Ascending aorta (tissue), 2 donors: ENCODE measurements around the gene DUS1L. TPM values are rescaled to one million over a fixed set of nuclear protein-coding genes. Genes with fewer than 3 reads are reported as not detected.

Experiments used
- DNase-seq, 2 donors: peaks; one replicate each; pipeline ENCODE4 v3.0.0-alpha.2; 2019; ENCODE audit warnings: low spot score in 2 of 2
- H3K27ac ChIP-seq, 2 donors: fragments of 200-600 bp; sonication (generic); one replicate each; pipeline ENCODE4 v1.5.1; 2016 to 2017; ENCODE audit warnings: mild to moderate bottlenecking in 1 of 2
- H3K27me3 ChIP-seq: fragments of 200-600 bp; sonication (generic); one replicate; pipeline ENCODE4 v1.5.1; 2017
- H3K36me3 ChIP-seq, 2 donors: fragments of 200-600 bp; sonication (generic); one replicate each; pipeline ENCODE4 v1.5.1; 2016
- H3K4me1 ChIP-seq, 2 donors: fragments of 200-600 bp; sonication (generic); one replicate each; pipeline ENCODE4 v1.5.1; 2016 to 2017; ENCODE audit warnings: mild to moderate bottlenecking in 1 of 2
- H3K4me3 ChIP-seq, 2 donors: fragments of 200-600 bp; sonication (generic); one replicate each; pipeline ENCODE4 v1.5.1; 2016 to 2017; ENCODE audit warnings: mild to moderate bottlenecking in 1 of 2
- H3K9me3 ChIP-seq, 2 donors: fragments of 200-600 bp; sonication (generic); one replicate each; pipeline ENCODE4 v1.5.1; 2016
- intact Hi-C: fragments of 100-400 bp; cut with DNase I; formaldehyde crosslinking; loops from one replicate; pipeline ENCODE4 v1.15.1; 2023
- total RNA-seq: library from RNA; depleted of rRNA; stranded (reverse); fragments of >200 nt; gene quantifications from one replicate; pipeline ENCODE4 v1.1.0, GENCODE V29; 2016
- TF ChIP-seq, protein P1 (sequence below), 3 experiments: fragments of 200-600 bp in 2 of 3; fragments of 450-650 bp in 1 of 3; sonication (generic) in 2 of 3; IDR thresholded peaks; one replicate each; pipeline ENCODE4 v1.5.1; 2016 to 2019; ENCODE audit warnings: antibody characterized with exemption in 3 of 3, mild to moderate bottlenecking in 1 of 3, moderate library complexity in 1 of 3

DUS1L gene
- total RNA-seq, 1 donor from 2014 or later, result 111 TPM

DNA sequence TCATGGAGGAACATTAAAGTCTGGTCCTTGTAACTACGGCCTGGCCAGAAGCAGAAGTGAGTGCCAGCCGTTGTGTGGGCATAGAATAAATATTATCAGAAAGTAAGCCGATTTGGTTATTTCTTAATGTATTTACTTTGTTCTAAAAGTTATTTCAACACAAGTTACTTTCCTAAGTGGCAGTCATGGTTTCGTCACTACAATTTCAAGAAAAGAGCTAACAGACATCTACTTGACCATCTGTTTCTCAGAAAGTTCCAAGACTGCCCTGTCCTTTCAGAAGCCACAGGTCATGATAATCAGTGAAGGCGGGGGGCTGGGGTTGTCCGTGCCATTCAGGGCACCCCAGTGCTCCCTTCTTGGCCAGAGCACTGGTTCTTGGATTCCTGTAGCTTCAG lies 47.3 kb upstream of the DUS1L start:
- no peaks in the 10 kb centered on the region for H3K4me1 ChIP-seq
- no peaks in the 10 kb centered on the region for H3K9me3 ChIP-seq
- TF ChIP-seq, protein P1, sequence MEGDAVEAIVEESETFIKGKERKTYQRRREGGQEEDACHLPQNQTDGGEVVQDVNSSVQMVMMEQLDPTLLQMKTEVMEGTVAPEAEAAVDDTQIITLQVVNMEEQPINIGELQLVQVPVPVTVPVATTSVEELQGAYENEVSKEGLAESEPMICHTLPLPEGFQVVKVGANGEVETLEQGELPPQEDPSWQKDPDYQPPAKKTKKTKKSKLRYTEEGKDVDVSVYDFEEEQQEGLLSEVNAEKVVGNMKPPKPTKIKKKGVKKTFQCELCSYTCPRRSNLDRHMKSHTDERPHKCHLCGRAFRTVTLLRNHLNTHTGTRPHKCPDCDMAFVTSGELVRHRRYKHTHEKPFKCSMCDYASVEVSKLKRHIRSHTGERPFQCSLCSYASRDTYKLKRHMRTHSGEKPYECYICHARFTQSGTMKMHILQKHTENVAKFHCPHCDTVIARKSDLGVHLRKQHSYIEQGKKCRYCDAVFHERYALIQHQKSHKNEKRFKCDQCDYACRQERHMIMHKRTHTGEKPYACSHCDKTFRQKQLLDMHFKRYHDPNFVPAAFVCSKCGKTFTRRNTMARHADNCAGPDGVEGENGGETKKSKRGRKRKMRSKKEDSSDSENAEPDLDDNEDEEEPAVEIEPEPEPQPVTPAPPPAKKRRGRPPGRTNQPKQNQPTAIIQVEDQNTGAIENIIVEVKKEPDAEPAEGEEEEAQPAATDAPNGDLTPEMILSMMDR (IDR thresholded peaks at IDR 0.05), result no peak
- intact Hi-C loops, result no loop called here
- H3K4me3 ChIP-seq, result no peak overlapping the region
- no peak overlapping the region for H3K27ac ChIP-seq
- H3K36me3 ChIP-seq, result peaks cover 3 to 20% of the 10 kb centered on the region in 2 donors
- no peak for DNase-seq
- H3K27me3 ChIP-seq, result no peaks in the 10 kb centered on the region

DNA sequence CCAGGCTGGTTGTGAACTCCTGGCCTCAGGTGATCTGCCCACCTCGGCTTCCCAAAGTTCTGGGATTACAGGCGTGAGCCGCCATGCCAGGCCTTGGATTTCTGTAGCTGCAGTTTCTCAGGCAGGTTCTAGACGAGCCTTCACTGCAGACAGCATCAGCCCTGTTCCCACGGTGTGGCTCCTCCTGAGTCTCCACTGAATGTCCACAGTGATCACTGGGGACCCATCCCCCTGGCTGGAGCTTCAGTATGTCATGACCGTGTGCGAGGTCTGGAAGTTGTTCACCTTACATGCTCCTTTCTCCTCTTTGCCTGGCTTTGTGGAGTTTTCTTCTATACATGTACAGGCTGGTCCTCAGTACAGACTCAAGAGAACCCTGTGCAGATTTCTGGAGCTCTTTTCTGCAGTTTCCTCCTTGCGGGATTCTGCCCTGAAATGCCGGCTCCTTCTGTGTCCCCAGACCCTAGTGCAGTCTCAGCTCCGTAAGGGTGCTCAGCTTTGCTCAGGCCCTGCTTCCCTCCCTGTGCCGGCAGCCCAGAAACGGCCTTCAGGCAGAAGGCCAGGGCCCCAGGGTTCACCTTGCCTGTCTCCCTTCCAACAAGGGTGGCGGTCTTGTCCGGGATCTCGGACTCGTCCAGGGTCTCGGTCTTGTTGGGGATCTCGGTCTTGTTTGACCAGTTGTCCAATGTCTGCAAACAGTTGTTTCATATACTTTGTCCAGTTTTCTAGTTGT lies 46.7 kb upstream of the DUS1L start:
- peaks cover 0 to under 1% of the 10 kb centered on the region in 2 donors for H3K4me1 ChIP-seq
- DNase-seq, result no peak
- H3K9me3 ChIP-seq, result no peaks in the 10 kb centered on the region
- no peak overlapping the region for H3K27ac ChIP-seq
- H3K27me3 ChIP-seq, result no peaks in the 10 kb centered on the region
- TF ChIP-seq, protein P1 (IDR thresholded peaks at IDR 0.05), result no peak
- intact Hi-C loops, result no loop called here
- H3K36me3 ChIP-seq, result peaks cover 3 to 20% of the 10 kb centered on the region in 2 donors
- H3K4me3 ChIP-seq, result no peak overlapping the region

DNA sequence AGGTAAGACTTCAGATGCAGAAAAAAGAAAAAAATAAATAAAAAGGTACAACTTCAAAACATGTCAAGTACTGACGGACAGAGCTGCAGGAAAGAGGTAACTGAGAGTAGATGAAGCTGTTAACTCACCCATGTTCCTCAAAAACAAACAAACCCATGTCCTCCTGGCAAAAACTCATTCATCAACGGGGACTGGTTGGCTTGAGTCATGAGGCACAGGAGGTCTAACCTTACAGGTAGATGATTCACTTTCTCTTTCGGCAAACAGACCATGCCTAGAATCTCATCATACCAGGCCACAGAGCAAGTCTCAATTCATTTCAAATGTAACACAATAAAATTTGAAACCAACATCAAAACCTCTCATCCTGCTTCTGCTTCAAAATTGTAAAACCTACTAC lies 44.7 kb upstream of the DUS1L start:
- Histone ChIP-seq H3K36me3 (peaks cover 3 to 20% of the 10 kb centered on the region in 2 donors), H3K4me3 (no peak overlapping the region), H3K27me3 (no peaks in the 10 kb centered on the region), H3K9me3 (no peaks in the 10 kb centered on the region), H3K27ac (no peak overlapping the region), H3K4me1 (peaks cover 13% of the 10 kb centered on the region in 2 donors)
- intact Hi-C loops, result no loop called here
- TF ChIP-seq, protein P1 (IDR thresholded peaks at IDR 0.05), result no peak
- DNase-seq, result no peak

DNA sequence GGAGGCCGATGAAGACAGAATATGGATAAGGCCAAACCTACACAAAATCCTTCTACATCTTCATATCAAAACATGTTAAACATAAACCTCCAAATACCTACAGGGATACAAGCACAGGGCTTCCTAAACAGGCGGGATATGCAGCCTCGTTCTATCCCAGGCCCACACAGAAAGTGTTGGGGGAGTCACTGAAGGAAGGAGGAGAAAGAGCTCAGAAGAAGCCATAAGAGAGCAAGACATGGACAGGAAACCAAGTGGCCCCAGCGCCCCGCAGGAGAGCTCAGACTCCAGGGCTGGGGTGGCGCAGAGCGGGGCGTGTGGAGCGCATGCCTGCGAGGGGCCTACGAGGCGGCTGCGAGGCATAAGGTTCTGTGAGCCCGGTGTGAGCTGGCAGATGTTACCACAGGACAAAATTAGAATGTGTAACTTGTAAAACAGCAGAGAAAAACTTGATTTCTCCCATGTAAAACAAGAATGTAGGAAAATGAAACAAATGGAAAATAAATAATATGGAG lies 43.4 kb upstream of the DUS1L start:
- Histone ChIP-seq H3K4me3 (no peak overlapping the region), H3K27ac (no peak overlapping the region), H3K9me3 (no peaks in the 10 kb centered on the region), H3K27me3 (no peaks in the 10 kb centered on the region), H3K36me3 (peaks cover 3 to 17% of the 10 kb centered on the region in 2 donors), H3K4me1 (peaks cover 13% of the 10 kb centered on the region in 2 donors)
- TF ChIP-seq, protein P1 (IDR thresholded peaks at IDR 0.05), result no peak
- no peak for DNase-seq
- intact Hi-C loops, result no loop called here

DNA sequence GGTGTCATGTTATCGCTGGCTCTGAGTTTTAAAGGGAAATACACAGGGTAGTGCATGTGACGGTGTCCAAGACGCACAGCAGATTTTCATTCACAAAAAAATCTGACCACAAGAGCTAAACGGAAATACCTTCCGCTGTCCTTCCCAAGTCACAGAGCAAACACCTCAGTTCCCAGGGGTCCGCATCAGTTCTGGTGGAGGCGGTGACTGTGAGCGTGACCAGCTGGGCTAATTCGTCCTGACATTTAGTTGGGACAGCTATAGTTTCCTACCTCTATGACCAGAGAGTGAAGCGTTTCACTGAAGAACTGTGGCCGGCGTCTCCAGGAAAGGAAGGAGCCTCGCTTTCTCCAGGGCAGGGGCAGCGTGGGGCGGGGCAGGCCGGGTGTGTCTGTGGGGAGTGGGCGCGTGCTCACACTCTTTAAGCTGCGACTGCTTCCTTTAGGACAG lies 42.9 kb upstream of the DUS1L start:
- Histone ChIP-seq H3K27ac (no peak overlapping the region), H3K36me3 (peaks cover 3 to 13% of the 10 kb centered on the region in 2 donors), H3K4me3 (no peak overlapping the region), H3K27me3 (no peaks in the 10 kb centered on the region), H3K9me3 (no peaks in the 10 kb centered on the region), H3K4me1 (peaks cover 13 to 16% of the 10 kb centered on the region in 2 donors)
- no peak for DNase-seq
- TF ChIP-seq, protein P1 (IDR thresholded peaks at IDR 0.05), result no peak
- intact Hi-C loops, result no loop called here
